GM23248 (cell line): ENCODE results near the gene MECR.

Experiments
- EZH2 ChIP-seq: fragments of 200-600 bp; sonication (generic); IDR thresholded peaks from 2 replicates; pipeline ENCODE4 v1.6.1; 2018; ENCODE audit warnings: antibody characterized with exemption, mild to moderate bottlenecking; ENCODE audit not compliant: insufficient read depth, poor library complexity, severe bottlenecking
- EZH2phosphoT487 ChIP-seq: fragments of 200-600 bp; sonication (generic); IDR thresholded peaks from 2 replicates; pipeline ENCODE4 v1.6.1; 2018; ENCODE audit warnings: antibody characterized with exemption, moderate library complexity, mild to moderate bottlenecking, low read depth; ENCODE audit not compliant: insufficient read depth

- TF ChIP-seq EZH2phosphoT487, result no peak
- TF ChIP-seq EZH2, result no peak
Observed at GRCh38 chr1:29180497-29181412, 50.0 kb downstream of the MECR start.
